Karpas-422 (cell line): ENCODE data around the gene FARP2. TPM values are rescaled to one million over a fixed set of nuclear protein-coding genes. Genes with fewer than 3 reads are reported as not detected.

Experiments used
- DNase-seq: peaks from one replicate; pipeline ENCODE4 v3.0.0-alpha.2; 2015
- H2AFZ ChIP-seq: fragments of 200-600 bp; sonication (generic); 2 replicates; pipeline ENCODE4 v1.6.1; 2014; ENCODE audit warnings: antibody characterized with exemption, low read length, mixed read lengths
- H3K27ac ChIP-seq: fragments of 200-600 bp; sonication (generic); 2 replicates; pipeline ENCODE4 v1.5.1; 2014; ENCODE audit warnings: mild to moderate bottlenecking, low read length, moderate library complexity
- H3K27me3 ChIP-seq: fragments of 200-600 bp; sonication (generic); 2 replicates; pipeline ENCODE4 v1.6.1; 2014; ENCODE audit warnings: low read length, mixed read lengths
- H3K36me3 ChIP-seq: fragments of 200-600 bp; sonication (generic); 2 replicates; pipeline ENCODE4 v1.6.1; 2014; ENCODE audit warnings: low read length, mixed read lengths; ENCODE audit not compliant: insufficient read depth
- H3K4me1 ChIP-seq: fragments of 200-600 bp; sonication (generic); 2 replicates; pipeline ENCODE4 v1.6.1; 2014; ENCODE audit warnings: mild to moderate bottlenecking, low read length, mixed read lengths
- H3K4me2 ChIP-seq: fragments of 200-600 bp; sonication (generic); 2 replicates; pipeline ENCODE4 v1.6.1; 2014; ENCODE audit warnings: low read length, low read depth, mild to moderate bottlenecking; ENCODE audit not compliant: poor library complexity, severe bottlenecking
- H3K4me3 ChIP-seq: fragments of 200-600 bp; sonication (generic); 2 replicates; pipeline ENCODE4 v1.5.1; 2014; ENCODE audit warnings: mild to moderate bottlenecking, antibody characterized with exemption, low read length, mixed read lengths
- H3K79me2 ChIP-seq: fragments of 200-600 bp; sonication (generic); 2 replicates; pipeline ENCODE4 v1.6.1; 2014; ENCODE audit warnings: mild to moderate bottlenecking, low read length, mixed read lengths
- H3K9ac ChIP-seq: fragments of 200-600 bp; sonication (generic); 2 replicates; pipeline ENCODE4 v1.6.0; 2014; ENCODE audit warnings: low read length
- H3K9me2 ChIP-seq: fragments of 200-600 bp; sonication (generic), shearing (Covaris generic); replicated peaks from 2 replicates; pipeline ENCODE4 v1.6.0; 2014; ENCODE audit warnings: mild to moderate bottlenecking, low read length, moderate library complexity; ENCODE audit not compliant: insufficient read depth
- H3K9me3 ChIP-seq: fragments of 300-700, 200-600 bp; sonication (generic); 2 replicates; pipeline ENCODE4 v1.6.1; 2014; ENCODE audit warnings: low read length, mixed read lengths
- H4K20me1 ChIP-seq: fragments of 200-600 bp; sonication (generic); 2 replicates; pipeline ENCODE4 v1.6.1; 2014; ENCODE audit warnings: mild to moderate bottlenecking, antibody characterized with exemption, low read length, low read depth; ENCODE audit not compliant: insufficient read depth
- total RNA-seq: library from RNA; depleted of rRNA; stranded (reverse); fragments of >200 nt; shearing (Covaris generic); gene quantifications from 2 replicates; pipeline ENCODE4 v1.2.3, GENCODE V29; 2014; ENCODE audit warnings: low replicate concordance

Gene FARP2
- total RNA-seq, 1 experiment from 2014 or later, result 40.0 TPM

GRCh38 chr2:241461693-241462677 is 105.9 kb downstream of the FARP2 start:
- Histone ChIP-seq H3K4me1 (0 out of 2 replicates have a peak, but pooled peaks cover 3% of the 10 kb centered on the region), H3K9ac (no peak overlapping the region), H3K9me2 (no peaks in the 10 kb centered on the region), H3K4me2 (no peak overlapping the region), H3K79me2 (no peaks in the 10 kb centered on the region), H3K9me3 (no peaks in the 10 kb centered on the region), H4K20me1 (no peaks in the 10 kb centered on the region; the same call in 1 of the 2 replicates), H2AFZ (no peak overlapping the region), H3K36me3 (no peaks in the 10 kb centered on the region), H3K4me3 (no peak overlapping the region), H3K27ac (no peak overlapping the region), H3K27me3 (no peaks in the 10 kb centered on the region)
- no peak for DNase-seq

GRCh38 chr2:241463276-241464135 is 107.4 kb downstream of the FARP2 start:
- H3K9me2 ChIP-seq, result no peaks in the 10 kb centered on the region
- no peaks in the 10 kb centered on the region for H3K27me3 ChIP-seq
- no peak overlapping the region for H2AFZ ChIP-seq
- no peak overlapping the region for H3K4me3 ChIP-seq
- H3K9me3 ChIP-seq, result no peaks in the 10 kb centered on the region
- H3K9ac ChIP-seq, result no peak overlapping the region
- no peak for DNase-seq
- H3K4me2 ChIP-seq, result no peak overlapping the region
- no peaks in the 10 kb centered on the region for H3K79me2 ChIP-seq
- H3K4me1 ChIP-seq, result 0 out of 2 replicates have a peak, but pooled peaks cover 3% of the 10 kb centered on the region
- H3K27ac ChIP-seq, result no peak overlapping the region
- H3K36me3 ChIP-seq, result no peaks in the 10 kb centered on the region
- no peaks in the 10 kb centered on the region for H4K20me1 ChIP-seq

GRCh38 chr2:241465543-241465942 is 109.5 kb downstream of the FARP2 start:
- H2AFZ ChIP-seq, result no peak overlapping the region
- H3K79me2 ChIP-seq, result no peaks in the 10 kb centered on the region
- no peaks in the 10 kb centered on the region for H3K9me3 ChIP-seq
- no peaks in the 10 kb centered on the region for H3K36me3 ChIP-seq
- no peak overlapping the region for H3K9ac ChIP-seq
- no peaks in the 10 kb centered on the region for H3K4me1 ChIP-seq
- H3K4me2 ChIP-seq, result no peak overlapping the region
- no peak overlapping the region for H3K27ac ChIP-seq
- no peak for DNase-seq
- no peaks in the 10 kb centered on the region for H3K27me3 ChIP-seq
- H3K4me3 ChIP-seq, result no peak overlapping the region
- no peaks in the 10 kb centered on the region for H3K9me2 ChIP-seq
- no peaks in the 10 kb centered on the region for H4K20me1 ChIP-seq

- H3K9me3 ChIP-seq, result no peaks in the 10 kb centered on the region
- no peak overlapping the region for H3K4me3 ChIP-seq
- no peak overlapping the region for H3K27ac ChIP-seq
- no peak for DNase-seq
- H2AFZ ChIP-seq, result no peak overlapping the region
- no peak overlapping the region for H3K9ac ChIP-seq
- no peak overlapping the region for H3K4me2 ChIP-seq
- no peaks in the 10 kb centered on the region for H4K20me1 ChIP-seq
- no peaks in the 10 kb centered on the region for H3K9me2 ChIP-seq
- H3K4me1 ChIP-seq, result no peaks in the 10 kb centered on the region
- no peaks in the 10 kb centered on the region for H3K27me3 ChIP-seq
- H3K79me2 ChIP-seq, result no peaks in the 10 kb centered on the region
- H3K36me3 ChIP-seq, result no peaks in the 10 kb centered on the region
Measured at GRCh38 chr2:241466230-241466629, 110.1 kb downstream of the FARP2 start.

- Histone ChIP-seq H3K36me3 (no peaks in the 10 kb centered on the region), H3K9me2 (no peaks in the 10 kb centered on the region), H3K4me1 (no peaks in the 10 kb centered on the region), H3K79me2 (no peaks in the 10 kb centered on the region), H3K27me3 (no peaks in the 10 kb centered on the region), H4K20me1 (no peaks in the 10 kb centered on the region), H3K27ac (no peak overlapping the region), H2AFZ (no peak overlapping the region), H3K9ac (no peak overlapping the region), H3K9me3 (no peaks in the 10 kb centered on the region), H3K4me3 (no peak overlapping the region), H3K4me2 (no peak overlapping the region)
- DNase-seq, result no peak
Measured at GRCh38 chr2:241467777-241468475, 111.8 kb downstream of the FARP2 start.

GRCh38 chr2:241468476-241468781 is 112.3 kb downstream of the FARP2 start:
- no peak for DNase-seq
- H3K27ac ChIP-seq, result no peak overlapping the region

GRCh38 chr2:241469746-241470145 is 113.7 kb downstream of the FARP2 start:
- no peak overlapping the region for H3K27ac ChIP-seq
- H4K20me1 ChIP-seq, result no peaks in the 10 kb centered on the region
- no peak overlapping the region for H3K9ac ChIP-seq
- H3K36me3 ChIP-seq, result no peaks in the 10 kb centered on the region
- H2AFZ ChIP-seq, result no peak overlapping the region
- H3K9me2 ChIP-seq, result no peaks in the 10 kb centered on the region
- no peak overlapping the region for H3K4me2 ChIP-seq
- no peaks in the 10 kb centered on the region for H3K4me1 ChIP-seq
- no peak overlapping the region for H3K4me3 ChIP-seq
- no peaks in the 10 kb centered on the region for H3K27me3 ChIP-seq
- H3K79me2 ChIP-seq, result no peaks in the 10 kb centered on the region
- H3K9me3 ChIP-seq, result no peaks in the 10 kb centered on the region
- no peak for DNase-seq

More at GRCh38 chr2:241468476-241468781, 112.3 kb downstream of the FARP2 start:
- Histone ChIP-seq H4K20me1 (no peaks in the 10 kb centered on the region), H3K9me3 (no peaks in the 10 kb centered on the region), H3K36me3 (no peaks in the 10 kb centered on the region), H3K4me2 (no peak overlapping the region), H3K9ac (no peak overlapping the region), H3K4me1 (no peaks in the 10 kb centered on the region), H3K9me2 (no peaks in the 10 kb centered on the region), H3K4me3 (no peak overlapping the region), H3K27me3 (no peaks in the 10 kb centered on the region), H3K79me2 (no peaks in the 10 kb centered on the region), H2AFZ (no peak overlapping the region)

GRCh38 chr2:241473399-241473798 is 117.3 kb downstream of the FARP2 start:
- H2AFZ ChIP-seq, result no peak overlapping the region
- no peaks in the 10 kb centered on the region for H3K9me2 ChIP-seq
- no peaks in the 10 kb centered on the region for H3K4me1 ChIP-seq
- no peaks in the 10 kb centered on the region for H3K36me3 ChIP-seq
- no peak overlapping the region for H3K4me3 ChIP-seq
- no peaks in the 10 kb centered on the region for H4K20me1 ChIP-seq
- no peak for DNase-seq
- H3K27ac ChIP-seq, result no peak overlapping the region
- H3K9ac ChIP-seq, result no peak overlapping the region
- no peaks in the 10 kb centered on the region for H3K9me3 ChIP-seq
- no peaks in the 10 kb centered on the region for H3K79me2 ChIP-seq
- no peaks in the 10 kb centered on the region for H3K27me3 ChIP-seq
- H3K4me2 ChIP-seq, result no peak overlapping the region
